ENCODE measurements around the gene MRTFB.

GRCh38 chr16:14280541-14280940 is 209.4 kb downstream of the MRTFB start:
- TF ChIP-seq POLR2A (IDR thresholded peaks at IDR 0.05): no peak
- TF ChIP-seq, protein P1, sequence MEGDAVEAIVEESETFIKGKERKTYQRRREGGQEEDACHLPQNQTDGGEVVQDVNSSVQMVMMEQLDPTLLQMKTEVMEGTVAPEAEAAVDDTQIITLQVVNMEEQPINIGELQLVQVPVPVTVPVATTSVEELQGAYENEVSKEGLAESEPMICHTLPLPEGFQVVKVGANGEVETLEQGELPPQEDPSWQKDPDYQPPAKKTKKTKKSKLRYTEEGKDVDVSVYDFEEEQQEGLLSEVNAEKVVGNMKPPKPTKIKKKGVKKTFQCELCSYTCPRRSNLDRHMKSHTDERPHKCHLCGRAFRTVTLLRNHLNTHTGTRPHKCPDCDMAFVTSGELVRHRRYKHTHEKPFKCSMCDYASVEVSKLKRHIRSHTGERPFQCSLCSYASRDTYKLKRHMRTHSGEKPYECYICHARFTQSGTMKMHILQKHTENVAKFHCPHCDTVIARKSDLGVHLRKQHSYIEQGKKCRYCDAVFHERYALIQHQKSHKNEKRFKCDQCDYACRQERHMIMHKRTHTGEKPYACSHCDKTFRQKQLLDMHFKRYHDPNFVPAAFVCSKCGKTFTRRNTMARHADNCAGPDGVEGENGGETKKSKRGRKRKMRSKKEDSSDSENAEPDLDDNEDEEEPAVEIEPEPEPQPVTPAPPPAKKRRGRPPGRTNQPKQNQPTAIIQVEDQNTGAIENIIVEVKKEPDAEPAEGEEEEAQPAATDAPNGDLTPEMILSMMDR (IDR thresholded peaks at IDR 0.05): no peak

Data from testis (tissue), 2 donors.